H9 (cell line): ENCODE measurements around the gene ABI3. TPM values are rescaled to one million over a fixed set of nuclear protein-coding genes. Genes with fewer than 3 reads are reported as not detected.

Experiments used
- DNase-seq: peaks from one replicate; pipeline ENCODE4 v3.0.0-alpha.2; 2017
- H2AFZ ChIP-seq: one replicate; pipeline ENCODE4 v1.6.1; 2013; ENCODE audit warnings: mild to moderate bottlenecking, low read length, control low read depth, moderate library complexity
- H2AK5ac ChIP-seq: 2 replicates; pipeline ENCODE4 v1.6.1; 2013; ENCODE audit warnings: low read length, control low read depth, mixed read lengths; ENCODE audit not compliant: insufficient read length
- H2BK120ac ChIP-seq: one replicate; pipeline ENCODE4 v1.6.1; 2013; ENCODE audit warnings: low read depth, mild to moderate bottlenecking, low read length, control low read depth, inconsistent platforms; ENCODE audit not compliant: poor library complexity, severe bottlenecking
- H2BK12ac ChIP-seq: 2 replicates; pipeline ENCODE4 v1.6.1; 2013; ENCODE audit warnings: low read length, control low read depth, mixed read lengths, low read depth; ENCODE audit not compliant: insufficient read length
- H2BK15ac ChIP-seq: 2 replicates; pipeline ENCODE4 v1.6.1; 2013; ENCODE audit warnings: low read depth, low read length, control low read depth
- H2BK20ac ChIP-seq: one replicate; pipeline ENCODE4 v1.6.1; 2013; ENCODE audit warnings: low read depth, mild to moderate bottlenecking, low read length, control low read depth, inconsistent platforms; ENCODE audit not compliant: poor library complexity, severe bottlenecking
- H2BK5ac ChIP-seq: 2 replicates; pipeline ENCODE4 v1.6.1; 2013; ENCODE audit warnings: low read length, control low read depth, mixed read lengths; ENCODE audit not compliant: insufficient read length
- H3K14ac ChIP-seq: 2 replicates; pipeline ENCODE4 v1.6.1; 2013; ENCODE audit warnings: low read length, control low read depth; ENCODE audit not compliant: insufficient read depth
- H3K18ac ChIP-seq: 2 replicates; pipeline ENCODE4 v1.6.1; 2013; ENCODE audit warnings: low read depth, mild to moderate bottlenecking, mixed read lengths, low read length, control low read depth; ENCODE audit not compliant: insufficient read length
- H3K23ac ChIP-seq: 2 replicates; pipeline ENCODE4 v1.6.1; 2013; ENCODE audit warnings: low read length, control low read depth, mixed read lengths, low read depth; ENCODE audit not compliant: insufficient read length
- H3K23me2 ChIP-seq: 2 replicates; pipeline ENCODE4 v1.6.1; 2013; ENCODE audit warnings: low read depth, mild to moderate bottlenecking, mixed read lengths, low read length, control low read depth; ENCODE audit not compliant: insufficient read length, poor library complexity, severe bottlenecking
- H3K27ac ChIP-seq: 2 replicates; pipeline ENCODE4 v1.5.1; 2013; ENCODE audit warnings: low read length, control low read depth, mixed read lengths, low read depth; ENCODE audit not compliant: insufficient read length
- H3K27me3 ChIP-seq: 2 replicates; pipeline ENCODE4 v1.6.1; 2013; ENCODE audit warnings: low read length, control low read depth, inconsistent platforms; ENCODE audit not compliant: insufficient read depth
- H3K4ac ChIP-seq: 2 replicates; pipeline ENCODE4 v1.6.1; 2013; ENCODE audit warnings: low read depth, mild to moderate bottlenecking, control low read depth, inconsistent platforms, low read length, moderate library complexity
- H3K4me1 ChIP-seq: 2 replicates; pipeline ENCODE4 v1.6.1; 2013; ENCODE audit warnings: low read length, control low read depth, inconsistent platforms; ENCODE audit not compliant: insufficient read depth
- H3K4me2 ChIP-seq: 2 replicates; pipeline ENCODE4 v1.6.1; 2013; ENCODE audit warnings: low read length, control low read depth, mixed read lengths; ENCODE audit not compliant: insufficient read length, insufficient read depth
- H3K56ac ChIP-seq: 2 replicates; pipeline ENCODE4 v1.6.1; 2013; ENCODE audit warnings: low read depth, mild to moderate bottlenecking, mixed read lengths, low read length, control low read depth; ENCODE audit not compliant: insufficient read length
- H3K79me1 ChIP-seq: 2 replicates; pipeline ENCODE4 v1.6.1; 2013; ENCODE audit warnings: low read depth, mild to moderate bottlenecking, moderate library complexity, low read length, control low read depth, inconsistent platforms; ENCODE audit not compliant: insufficient read depth, poor library complexity, severe bottlenecking
- H3K79me2 ChIP-seq: 2 replicates; pipeline ENCODE4 v1.6.1; 2013; ENCODE audit warnings: low read length, control low read depth, inconsistent platforms; ENCODE audit not compliant: insufficient read depth
- H3K9ac ChIP-seq: 2 replicates; pipeline ENCODE4 v1.6.1; 2013; ENCODE audit warnings: low read length, control low read depth, mixed read lengths; ENCODE audit not compliant: insufficient read length; ENCODE audit errors: extremely low read depth
- H3K9me3 ChIP-seq: one replicate; pipeline ENCODE4 v1.6.1; 2013; ENCODE audit warnings: low read depth, low read length, inconsistent platforms; ENCODE audit not compliant: control insufficient read depth
- H3T11ph ChIP-seq: one replicate; pipeline ENCODE4 v1.6.1; 2013; ENCODE audit warnings: mild to moderate bottlenecking, low read length, control low read depth, inconsistent platforms
- H4K20me1 ChIP-seq: one replicate; pipeline ENCODE4 v1.6.1; 2013; ENCODE audit not compliant: control insufficient read depth, insufficient read length, insufficient read depth
- H4K5ac ChIP-seq: 2 replicates; pipeline ENCODE4 v1.6.1; 2013; ENCODE audit warnings: low read depth, mild to moderate bottlenecking, mixed read lengths, low read length, control low read depth; ENCODE audit not compliant: insufficient read length
- H4K8ac ChIP-seq: replicated peaks from 2 replicates; pipeline ENCODE4 v1.6.1; 2013; ENCODE audit warnings: low read length, control low read depth, mixed read lengths, low read depth; ENCODE audit not compliant: insufficient read length
- H4K91ac ChIP-seq: 2 replicates; pipeline ENCODE4 v1.6.1; 2013; ENCODE audit warnings: low read depth, mild to moderate bottlenecking, moderate library complexity, mixed read lengths, low read length, control low read depth; ENCODE audit not compliant: insufficient read length
- H3K27ac Mint-ChIP-seq, 3 experiments: 2 replicates in 2 of 3; 3 replicates in 1 of 3; pipeline ENCODE4 v1.8.0; 2020 to 2021; ENCODE audit warnings: mixed read lengths in 3 of 3, mild to moderate bottlenecking in 1 of 3, moderate library complexity in 1 of 3
- H3K27me3 Mint-ChIP-seq: 2 replicates; pipeline ENCODE4 v1.8.0; 2021; ENCODE audit warnings: low read depth, mild to moderate bottlenecking, moderate library complexity, mixed read lengths
- H3K36me3 Mint-ChIP-seq, 3 experiments: 2 replicates in 2 of 3; 3 replicates in 1 of 3; pipeline ENCODE4 v1.8.0; 2020 to 2021; ENCODE audit warnings: low read depth in 3 of 3, mixed read lengths in 3 of 3; ENCODE audit not compliant: insufficient read depth in 1 of 3
- H3K4me1 Mint-ChIP-seq, 2 experiments: 2 replicates each; pipeline ENCODE4 v1.8.0; 2020; ENCODE audit warnings: mixed read lengths in 2 of 2
- H3K4me3 Mint-ChIP-seq, 2 experiments: 2 replicates in 1 of 2; 3 replicates in 1 of 2; pipeline ENCODE4 v1.8.0; 2020 to 2021; ENCODE audit warnings: mild to moderate bottlenecking in 2 of 2, mixed read lengths in 2 of 2, moderate library complexity in 1 of 2
- H3K9me3 Mint-ChIP-seq, 2 experiments: 2 replicates in 1 of 2; 3 replicates in 1 of 2; pipeline ENCODE4 v1.8.0; 2020; ENCODE audit warnings: mild to moderate bottlenecking in 2 of 2, mixed read lengths in 2 of 2, moderate library complexity in 1 of 2
- WGBS: extraction: QIAGEN DNeasy Blood & Tissue Kit; methylation state at CpG from one replicate; pipeline ENCODE4 v1.1.7; 2013; ENCODE audit warnings: missing lambda C conversion rate, low lambda C conversion rate, mixed read lengths; ENCODE audit not compliant: insufficient read length; ENCODE audit errors: extremely low coverage; 5-methylcytosine and 5-hydroxymethylcytosine counted together
- long read RNA-seq: library from polyadenylated mRNA; unstranded; transcript quantifications from one replicate; pipeline ENCODE4 v2.0.0, GENCODE V29; 2020
- total RNA-seq: library from RNA; stranded (reverse); gene quantifications from 2 replicates; pipeline ENCODE4 v1.2.1, GENCODE V29; 2021
- TF ChIP-seq, protein P1 (sequence below): fragments of 200-600 bp; sonication (generic); conservative IDR thresholded peaks from 3 replicates; pipeline ENCODE4 v1.8.0; 2021; ENCODE audit warnings: antibody characterized with exemption, mild to moderate bottlenecking

Gene ABI3, protein sequence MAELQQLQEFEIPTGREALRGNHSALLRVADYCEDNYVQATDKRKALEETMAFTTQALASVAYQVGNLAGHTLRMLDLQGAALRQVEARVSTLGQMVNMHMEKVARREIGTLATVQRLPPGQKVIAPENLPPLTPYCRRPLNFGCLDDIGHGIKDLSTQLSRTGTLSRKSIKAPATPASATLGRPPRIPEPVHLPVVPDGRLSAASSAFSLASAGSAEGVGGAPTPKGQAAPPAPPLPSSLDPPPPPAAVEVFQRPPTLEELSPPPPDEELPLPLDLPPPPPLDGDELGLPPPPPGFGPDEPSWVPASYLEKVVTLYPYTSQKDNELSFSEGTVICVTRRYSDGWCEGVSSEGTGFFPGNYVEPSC
- total RNA-seq: 2.1 and 2.4 TPM in 2 replicates
- long read RNA-seq, transcript ABI3-201 (8 exons, 2,109 nt): major isoform, 5 of 7 reads
- long read RNA-seq, partial matches to known transcripts: 0 of 7 reads
- long read RNA-seq, other reads (novel, unspliced or antisense): 2 of 7 reads

DNA sequence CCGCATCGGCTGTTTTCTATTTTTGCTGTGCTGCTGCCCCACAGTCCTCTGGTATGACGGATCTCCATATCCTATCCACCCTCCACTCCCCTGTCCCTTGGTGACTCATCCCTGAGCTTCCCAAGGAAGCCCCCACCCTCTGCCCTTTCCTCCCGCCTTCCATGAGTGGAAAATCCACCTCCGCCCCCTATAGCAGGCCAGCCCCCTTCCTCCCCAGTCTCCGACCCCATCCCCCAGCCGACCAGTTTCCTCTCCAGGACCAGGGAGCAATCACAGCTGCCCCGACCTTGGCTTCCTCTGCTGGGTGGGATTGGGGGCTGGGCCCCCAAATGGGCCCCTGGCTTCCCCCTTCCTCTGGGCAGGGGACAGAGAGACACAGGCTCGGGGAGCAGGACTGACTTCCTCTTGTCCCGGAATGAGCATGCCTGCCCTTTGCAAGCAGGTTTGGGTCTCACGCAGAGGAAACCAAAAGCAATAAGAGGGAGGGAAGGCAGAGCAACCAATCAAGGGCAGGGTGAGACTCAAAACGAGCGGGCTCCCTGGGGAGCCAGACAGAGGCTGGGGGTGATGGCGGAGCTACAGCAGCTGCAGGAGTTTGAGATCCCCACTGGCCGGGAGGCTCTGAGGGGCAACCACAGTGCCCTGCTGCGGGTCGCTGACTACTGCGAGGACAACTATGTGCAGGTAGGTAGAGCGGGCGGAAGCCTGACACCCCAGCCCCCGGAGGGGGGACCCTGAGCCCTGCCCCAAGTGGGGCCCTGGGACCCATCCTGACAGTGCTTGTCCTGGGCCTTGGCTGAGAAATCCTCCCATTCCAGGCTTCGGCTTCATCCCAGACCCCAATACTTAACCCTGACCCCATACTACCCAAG, at the start of gene ABI3, which contains the start of gene GNGT2:
ABI3 (plus strand) TSS at position 550 of the 872 bp plus-strand sequence; CDS start at position 568, 18 bp downstream.
GNGT2 (minus strand) TSS at position 417 of the 872 bp plus-strand sequence. CDS start 3,152 bp downstream, outside the sequence.
- no peaks in the 10 kb centered on the region for H3K79me1 ChIP-seq
- TF ChIP-seq, protein P1, sequence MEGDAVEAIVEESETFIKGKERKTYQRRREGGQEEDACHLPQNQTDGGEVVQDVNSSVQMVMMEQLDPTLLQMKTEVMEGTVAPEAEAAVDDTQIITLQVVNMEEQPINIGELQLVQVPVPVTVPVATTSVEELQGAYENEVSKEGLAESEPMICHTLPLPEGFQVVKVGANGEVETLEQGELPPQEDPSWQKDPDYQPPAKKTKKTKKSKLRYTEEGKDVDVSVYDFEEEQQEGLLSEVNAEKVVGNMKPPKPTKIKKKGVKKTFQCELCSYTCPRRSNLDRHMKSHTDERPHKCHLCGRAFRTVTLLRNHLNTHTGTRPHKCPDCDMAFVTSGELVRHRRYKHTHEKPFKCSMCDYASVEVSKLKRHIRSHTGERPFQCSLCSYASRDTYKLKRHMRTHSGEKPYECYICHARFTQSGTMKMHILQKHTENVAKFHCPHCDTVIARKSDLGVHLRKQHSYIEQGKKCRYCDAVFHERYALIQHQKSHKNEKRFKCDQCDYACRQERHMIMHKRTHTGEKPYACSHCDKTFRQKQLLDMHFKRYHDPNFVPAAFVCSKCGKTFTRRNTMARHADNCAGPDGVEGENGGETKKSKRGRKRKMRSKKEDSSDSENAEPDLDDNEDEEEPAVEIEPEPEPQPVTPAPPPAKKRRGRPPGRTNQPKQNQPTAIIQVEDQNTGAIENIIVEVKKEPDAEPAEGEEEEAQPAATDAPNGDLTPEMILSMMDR: no peak
- H4K8ac ChIP-seq: no peak within 1 kb of the TSS
- H3K23me2 ChIP-seq: no peaks in the 10 kb centered on the region
- no CpG with 5 or more reads among the region's 22 CpGs for WGBS
- no peak within 1 kb of the TSS for H2BK12ac ChIP-seq
- no peak within 1 kb of the TSS for H2AK5ac ChIP-seq
- no peak within 1 kb of the TSS for H3K27ac ChIP-seq
- H3T11ph ChIP-seq: no peak within 1 kb of the TSS
- no peak within 1 kb of the TSS for H3K9ac ChIP-seq
- H3K27ac Mint-ChIP-seq: peak within 1 kb of the TSS in 1 of 3 experiments; percentile 79; a peak in 2 of 7 replicates
- no peak within 1 kb of the TSS for H2BK5ac ChIP-seq
- no peaks in the 10 kb centered on the region; a peak in 1 of 7 replicates for H3K36me3 Mint-ChIP-seq
- H3K9me3 ChIP-seq: no peaks in the 10 kb centered on the region
- no peak within 1 kb of the TSS for H3K18ac ChIP-seq
- H3K14ac ChIP-seq: no peak within 1 kb of the TSS; the same call in 1 of the 2 replicates
- H4K5ac ChIP-seq: no peak within 1 kb of the TSS
- no peaks in the 10 kb centered on the region for H3K79me2 ChIP-seq
- H3K4me1 ChIP-seq: peaks cover 4% of the 10 kb centered on the region; the same call in 1 of the 2 replicates
- H2AFZ ChIP-seq: no peak within 1 kb of the TSS
- H2BK120ac ChIP-seq: no peak within 1 kb of the TSS
- H3K9me3 Mint-ChIP-seq: no peaks in the 10 kb centered on the region
- no peak within 1 kb of the TSS for H2BK15ac ChIP-seq
- peaks cover 32 to 37% of the 10 kb centered on the region in 2 experiments for H3K4me1 Mint-ChIP-seq
- DNase-seq: peak; percentile 74
- H4K91ac ChIP-seq: peak within 1 kb of the TSS; percentile 45
- H3K27me3 Mint-ChIP-seq: peaks cover 15% of the 10 kb centered on the region
- peak within 1 kb of the TSS; percentile 2 for H3K4me2 ChIP-seq
- H3K4me3 Mint-ChIP-seq: peak within 1 kb of the TSS; percentile 38 to 58; a peak in 3 of 5 replicates
- no peaks in the 10 kb centered on the region for H3K27me3 ChIP-seq
- H2BK20ac ChIP-seq: no peak within 1 kb of the TSS
- no peaks in the 10 kb centered on the region for H4K20me1 ChIP-seq
- H3K56ac ChIP-seq: no peak within 1 kb of the TSS
- H3K4ac ChIP-seq: no peak within 1 kb of the TSS
- no peak within 1 kb of the TSS for H3K23ac ChIP-seq
